HK-2 (cell line): ENCODE measurements around the gene RAE1.
A peak's percentile ranks its signal among the peaks of the same experiment; 100 is the strongest.

Experiments
- DNase-seq: peaks from one replicate; pipeline ENCODE4 v3.0.0-alpha.2; 2018; ENCODE audit not compliant: unreplicated experiment

RAE1 gene

DNA sequence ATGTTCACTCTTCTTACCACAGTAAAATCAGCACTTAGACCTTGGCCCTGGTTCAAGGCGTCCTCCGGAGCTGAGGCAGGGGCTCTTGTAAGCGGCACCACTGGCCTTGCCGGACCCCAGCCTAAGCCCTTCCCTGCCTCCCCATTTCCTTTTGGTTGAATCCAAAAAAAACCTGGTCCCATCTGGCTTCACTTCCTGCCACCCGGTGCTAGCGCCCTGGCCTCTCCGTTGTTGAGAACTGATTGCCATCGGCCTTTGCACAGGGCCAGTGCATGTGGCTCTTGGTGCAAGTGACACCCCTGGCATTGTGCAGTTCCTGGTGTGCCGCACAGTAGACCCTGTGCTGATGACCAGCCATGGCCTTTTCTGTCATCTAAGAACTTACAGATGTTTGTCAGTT is 21.1 kb downstream of the RAE1 start:
- no peak for DNase-seq

DNA sequence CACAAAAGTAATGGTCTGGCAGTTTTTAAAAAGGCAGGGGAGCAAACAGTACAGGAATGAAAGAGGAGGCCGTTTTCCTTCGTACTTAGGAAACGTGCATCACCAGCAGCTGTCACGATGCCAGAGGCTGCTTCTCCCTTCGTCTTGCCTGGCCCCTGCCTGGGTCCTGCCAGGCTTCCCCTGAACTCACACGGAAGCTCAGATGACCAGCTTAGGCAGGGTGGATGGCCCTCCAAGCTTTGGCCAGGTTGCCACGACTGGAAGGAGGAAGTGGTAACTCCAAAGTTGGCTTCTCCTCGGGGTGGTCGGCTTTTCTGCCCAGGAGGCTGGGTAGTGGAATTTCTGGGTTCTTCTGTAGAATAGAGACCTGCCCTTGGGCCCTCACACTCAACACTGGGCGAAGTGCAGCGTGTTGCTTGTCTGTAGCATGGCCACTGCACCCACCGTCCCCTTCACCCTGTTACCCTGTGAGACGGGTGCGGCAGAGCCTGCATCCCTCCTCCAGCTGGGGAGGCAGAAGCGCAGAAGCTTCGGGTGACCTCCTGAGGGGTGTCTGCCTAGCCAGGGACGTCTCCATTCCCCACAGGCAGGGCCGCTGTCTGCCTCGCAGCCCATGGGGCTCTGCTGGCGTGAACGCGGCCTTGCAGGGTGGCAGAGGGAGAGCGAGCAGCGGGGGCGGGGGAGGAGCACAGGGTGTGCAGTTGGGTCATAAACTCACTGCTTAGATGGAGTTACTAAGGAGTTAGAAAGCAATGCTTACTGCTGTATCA is 21.7 kb downstream of the RAE1 start:
- no peak for DNase-seq

DNA sequence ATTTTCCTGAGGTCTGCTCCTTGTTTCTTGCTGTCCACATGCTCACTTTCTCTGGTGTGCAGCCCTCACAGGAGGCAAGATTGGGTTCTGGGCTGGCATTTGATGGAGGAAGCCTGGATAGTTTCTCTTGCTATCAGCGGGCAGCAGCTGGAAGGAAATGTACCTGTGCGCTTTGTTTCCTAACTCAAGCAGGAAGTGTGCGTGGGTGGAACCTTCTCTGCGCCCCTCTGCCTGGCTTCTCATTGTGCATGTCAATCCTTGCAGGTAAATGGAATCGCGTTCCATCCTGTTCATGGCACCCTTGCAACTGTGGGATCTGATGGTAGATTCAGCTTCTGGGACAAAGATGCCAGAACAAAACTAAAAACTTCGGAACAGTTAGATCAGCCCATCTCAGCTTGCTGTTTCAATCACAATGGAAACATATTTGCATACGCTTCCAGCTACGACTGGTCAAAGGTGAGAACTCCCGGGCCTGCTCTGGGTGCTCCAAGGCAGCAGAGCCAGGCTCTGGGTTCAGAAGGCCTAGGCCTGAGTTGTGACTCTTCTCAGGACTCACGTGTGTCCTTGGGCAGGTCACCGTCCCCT is 23.4 kb downstream of the RAE1 start:
- DNase-seq, result no peak

DNA sequence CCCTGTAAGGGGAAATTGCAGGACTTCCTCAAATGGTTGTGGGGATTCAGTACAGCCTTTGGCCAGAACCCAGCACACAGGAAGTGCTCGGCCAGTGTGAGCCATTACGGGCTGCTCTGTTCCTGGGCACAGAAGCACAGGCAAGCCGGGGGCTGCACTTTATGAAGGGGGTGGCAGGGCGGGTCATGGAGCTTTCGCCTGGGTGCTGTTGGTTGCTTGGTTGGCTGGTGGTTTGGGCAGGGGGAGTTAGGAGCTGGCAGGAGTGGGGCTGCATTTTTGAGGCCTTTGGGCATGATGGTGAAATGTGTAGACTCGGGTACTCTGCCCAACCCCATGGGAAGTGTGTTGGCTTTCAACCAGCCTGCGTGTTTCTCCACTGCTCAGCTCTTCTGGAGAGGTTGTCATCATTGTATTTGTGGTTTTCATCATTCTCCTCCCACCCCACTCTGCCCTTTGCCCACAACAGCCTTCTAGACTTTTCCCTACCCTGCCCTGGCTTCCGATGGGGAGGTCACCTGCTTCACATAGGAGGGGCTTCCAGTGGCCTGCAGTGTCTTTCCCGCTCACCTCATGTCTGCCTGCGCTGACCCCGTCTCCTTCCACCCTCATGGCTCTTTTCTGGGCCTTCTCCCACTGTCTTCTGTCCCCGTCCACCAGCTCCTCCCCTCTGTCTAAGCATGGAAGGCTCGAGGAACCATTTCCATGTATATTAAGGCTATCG is 24.0 kb downstream of the RAE1 start:
- DNase-seq, result no peak

DNA sequence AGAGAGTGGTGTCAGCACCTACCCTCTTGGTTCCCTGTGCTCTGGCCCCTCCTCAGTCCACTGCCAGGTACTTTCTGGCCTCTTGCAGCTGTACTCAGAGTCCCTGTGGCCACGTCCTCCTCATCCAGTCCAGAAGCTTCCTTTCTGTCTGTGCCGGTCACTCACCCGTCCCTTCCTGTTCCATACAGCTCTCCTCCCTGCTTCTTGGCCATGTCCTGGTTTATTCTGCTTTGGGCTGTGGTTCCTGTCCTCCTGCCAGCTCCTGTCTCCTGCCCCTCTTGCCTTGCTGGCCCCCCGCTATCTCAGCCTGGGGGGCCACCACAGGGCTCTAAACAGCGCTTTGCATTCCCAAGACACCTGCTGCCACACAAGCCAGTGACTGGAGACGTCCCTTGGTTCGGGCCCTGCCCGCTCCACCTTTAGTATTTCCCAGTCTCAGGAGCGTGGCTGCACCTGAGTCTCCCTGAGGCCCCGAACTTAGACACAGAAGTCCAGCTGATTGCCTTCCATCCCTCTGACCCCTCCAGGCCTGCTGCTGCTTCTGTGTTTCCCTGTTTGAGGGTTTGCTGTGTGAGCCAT is 24.7 kb downstream of the RAE1 start:
- no peak for DNase-seq

DNA sequence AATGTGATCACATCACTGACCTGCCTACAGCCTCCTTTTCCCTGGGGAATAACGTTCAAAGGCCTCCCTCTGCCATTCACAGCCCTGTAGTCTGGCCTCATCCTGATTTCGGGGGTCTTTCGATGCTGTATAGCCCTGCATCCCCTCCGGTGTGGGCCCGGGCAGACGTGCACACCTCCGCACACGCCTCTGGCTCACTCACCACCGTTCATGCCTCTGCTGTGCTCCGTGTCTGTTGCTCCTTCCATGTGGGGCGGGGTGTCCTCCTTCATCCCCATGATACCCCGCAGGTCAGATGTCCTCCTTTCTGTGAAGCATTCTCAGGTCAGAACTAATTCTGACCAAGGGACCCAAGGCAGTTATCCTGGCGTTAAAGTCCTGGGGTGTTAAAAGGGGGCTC is 26.3 kb downstream of the RAE1 start:
- no peak for DNase-seq

DNA sequence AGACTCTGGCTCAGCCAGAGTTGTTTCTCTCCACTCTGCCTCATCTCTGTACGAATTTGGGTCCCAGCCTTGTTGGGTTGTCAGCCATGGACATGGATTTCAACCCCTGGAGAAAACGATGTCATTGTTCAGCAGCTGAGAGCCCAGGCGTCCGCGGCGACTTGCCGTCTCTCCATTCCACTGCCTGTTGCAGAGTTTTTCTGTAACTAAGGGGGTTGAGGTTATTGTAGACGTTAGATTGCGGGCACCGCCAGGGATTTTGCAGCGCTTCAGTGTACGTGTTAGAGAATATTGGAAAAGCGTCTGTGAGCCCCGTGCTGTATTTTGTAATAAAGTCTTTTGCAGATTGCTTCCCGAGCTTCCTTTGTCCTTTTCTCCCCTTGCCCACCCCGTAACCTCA is 27.1 kb downstream of the RAE1 start:
- DNase-seq, result no peak

DNA sequence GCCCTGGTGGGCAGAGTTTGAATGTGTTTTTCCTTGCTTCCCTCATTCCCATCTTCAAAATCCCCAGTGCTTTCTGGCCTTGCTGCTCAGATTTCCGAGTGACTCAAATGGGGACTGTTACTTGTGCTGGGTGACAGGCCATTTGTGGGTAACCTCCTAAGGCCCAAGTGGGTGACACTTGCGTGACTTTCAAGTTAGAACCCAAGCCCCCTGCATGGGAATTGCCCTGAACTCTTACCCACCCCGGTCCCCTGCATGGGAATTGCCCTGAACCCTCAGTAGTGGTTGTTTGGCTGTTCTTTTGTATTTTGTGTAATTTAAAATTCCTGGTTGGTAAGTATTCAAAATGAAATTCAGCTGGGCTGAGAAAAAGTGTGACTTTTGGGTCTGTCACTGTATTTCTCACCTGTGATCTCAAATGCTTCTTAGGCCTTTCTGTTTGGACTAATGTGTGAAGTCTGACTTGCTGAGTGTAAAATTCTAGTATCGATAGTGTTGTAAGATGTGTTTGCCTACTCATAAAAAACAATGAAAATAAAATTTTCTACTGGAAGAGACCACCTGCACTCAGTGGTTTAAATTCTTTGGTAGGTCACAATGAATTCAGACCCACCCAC is 27.7 kb downstream of the RAE1 start:
- no peak for DNase-seq

DNA sequence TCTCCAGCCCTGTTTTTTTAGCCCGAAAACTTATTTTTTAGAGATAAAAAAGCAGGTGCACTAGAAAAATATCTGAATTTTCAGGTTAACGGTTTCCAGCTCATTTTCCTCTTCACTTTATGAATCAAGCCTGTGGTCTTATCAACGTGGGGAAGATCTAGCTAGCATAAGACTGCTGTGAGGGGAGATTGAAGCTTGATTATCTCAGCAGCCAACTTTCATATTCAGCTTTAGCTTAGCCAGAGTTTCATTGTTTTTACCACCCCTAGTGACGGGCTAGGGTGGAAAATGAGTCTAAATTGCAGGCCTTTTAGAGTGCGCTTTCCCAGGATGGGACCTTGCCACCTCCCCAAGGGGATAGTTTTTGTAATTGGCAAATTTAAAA is 28.2 kb downstream of the RAE1 start:
- DNase-seq, result no peak

DNA sequence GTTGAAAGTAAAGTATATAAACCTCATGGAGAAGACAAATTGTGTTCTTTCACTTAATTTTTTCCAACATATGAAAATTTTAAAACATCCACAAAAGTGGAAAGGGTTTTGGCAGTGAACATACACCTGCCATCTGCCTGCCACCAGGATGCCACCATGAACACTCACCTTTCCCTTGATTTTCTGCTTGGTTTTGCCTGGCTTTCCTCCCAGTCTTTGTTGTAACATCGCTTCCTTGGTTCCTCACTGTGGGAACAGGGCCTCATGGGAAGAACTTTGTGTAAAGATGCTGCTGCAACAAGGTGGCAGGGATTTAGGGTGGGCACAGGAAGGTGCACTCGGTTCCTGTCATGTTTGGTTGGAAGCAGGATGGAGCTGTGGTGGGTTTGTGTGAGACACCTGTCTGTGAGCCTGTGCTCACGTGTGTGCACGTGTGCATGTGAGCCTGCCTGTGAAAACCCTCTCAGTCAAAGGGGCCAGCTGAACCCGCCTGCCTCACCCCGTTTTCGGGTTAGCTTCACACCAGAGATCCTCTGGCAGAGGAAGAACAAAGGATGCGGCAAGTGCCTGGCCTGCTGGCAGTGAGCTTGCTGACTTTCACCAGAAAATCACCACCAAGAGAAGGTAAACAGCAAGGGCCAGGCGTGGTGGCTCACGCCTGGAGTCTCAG is 29.2 kb downstream of the RAE1 start:
- no peak for DNase-seq

DNA sequence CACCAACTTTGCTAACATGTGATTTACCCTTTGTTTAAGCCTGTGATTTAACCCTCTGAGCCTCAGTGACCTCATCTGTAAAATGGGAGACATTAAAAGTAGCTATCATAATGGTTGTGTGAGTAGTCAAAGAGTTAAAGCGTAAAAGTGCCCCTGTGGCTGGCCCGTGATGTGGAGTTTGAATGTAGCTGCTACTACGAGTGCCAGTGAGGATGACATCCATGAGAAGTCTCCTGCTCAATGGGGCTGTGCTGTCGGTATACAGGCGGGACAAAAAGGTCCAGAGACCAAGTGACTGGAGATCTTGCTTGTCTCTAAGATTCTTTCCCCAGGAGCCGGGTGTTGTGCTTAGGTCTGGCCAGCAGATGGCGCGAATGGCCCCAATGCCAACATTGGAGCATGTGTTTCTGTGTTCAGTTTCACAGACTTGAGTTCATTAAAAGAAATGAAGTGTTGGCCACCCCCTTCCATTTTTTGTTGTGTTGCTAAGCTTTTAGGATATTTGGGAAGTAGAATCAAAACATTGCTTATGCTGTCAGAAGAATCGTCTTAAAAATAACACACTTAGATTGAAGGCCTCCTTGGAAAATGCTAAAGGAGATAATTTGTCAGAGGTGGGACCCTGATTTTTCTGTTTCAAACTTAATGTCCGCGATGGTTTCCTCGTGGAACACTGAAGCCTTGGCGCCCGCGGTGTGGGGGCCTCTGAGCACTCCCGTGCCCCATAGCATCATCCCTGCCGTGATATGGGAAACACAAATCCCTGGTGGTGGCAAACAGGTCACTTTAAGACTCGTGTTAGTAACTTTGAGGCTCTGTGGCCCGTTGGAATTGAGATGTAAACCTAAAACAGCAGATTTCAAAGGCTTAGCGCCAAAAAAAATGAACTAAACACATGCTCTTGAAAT is 30.8 kb downstream of the RAE1 start:
- DNase-seq, result peak; percentile 81

DNA sequence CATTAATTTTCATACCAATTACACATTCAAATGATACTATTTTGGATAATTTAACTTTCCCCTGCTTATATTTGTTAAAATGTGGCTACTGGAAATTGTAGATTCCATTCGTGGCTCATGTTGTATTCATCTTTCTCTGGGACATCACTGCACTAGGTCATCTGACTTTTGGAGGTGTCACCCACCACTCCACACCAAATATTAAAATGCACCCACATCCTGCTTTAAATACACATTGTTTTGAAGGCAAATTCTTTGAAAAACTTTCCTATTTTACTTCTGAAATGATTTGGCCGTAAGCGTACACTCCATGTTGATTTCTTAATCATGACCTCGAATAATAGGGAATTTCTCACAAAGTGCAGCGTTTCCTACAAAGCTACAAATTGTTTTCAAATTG is 31.5 kb downstream of the RAE1 start:
- no peak for DNase-seq

DNA sequence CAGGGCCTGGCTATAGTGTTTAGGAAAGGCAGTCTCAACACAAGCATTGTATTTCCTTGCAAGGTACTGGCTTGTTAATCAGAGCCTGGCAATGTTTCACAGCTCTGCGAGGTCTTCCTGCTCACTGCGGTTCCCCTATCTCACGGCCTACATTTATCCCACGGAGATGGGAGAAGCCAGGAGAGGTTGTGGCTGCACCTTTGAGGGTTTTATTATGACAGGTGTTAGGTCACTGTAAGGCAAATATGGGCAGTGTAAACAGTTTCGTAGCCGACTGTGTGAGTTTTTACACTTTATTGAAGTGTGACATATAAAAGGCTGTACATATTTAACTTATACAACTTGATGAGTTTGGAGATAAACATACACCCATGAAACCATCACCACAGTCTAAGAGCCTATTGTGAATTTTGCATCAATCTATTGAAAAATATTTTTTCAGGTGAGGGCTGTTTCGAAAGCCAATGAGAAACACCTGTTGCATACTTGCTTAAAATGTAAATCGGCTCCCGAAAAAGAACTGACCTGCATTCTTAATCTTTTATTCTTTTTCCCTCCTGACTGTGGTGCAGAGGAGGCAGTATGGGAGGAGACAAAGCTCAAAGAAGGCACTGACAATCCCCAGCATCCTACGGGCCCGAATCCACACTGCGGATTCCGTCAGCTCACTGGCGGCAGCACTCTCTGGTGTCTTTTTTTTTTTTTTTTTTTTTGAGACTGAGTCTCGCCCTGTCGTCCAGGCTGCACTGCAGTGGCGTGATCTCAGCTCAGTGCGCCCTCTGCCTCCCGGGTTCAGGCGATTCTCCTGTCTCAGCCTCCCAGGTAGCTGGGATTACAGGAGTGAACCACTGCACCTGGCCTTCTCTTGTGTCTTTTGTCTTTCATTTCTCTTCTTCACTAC is 32.6 kb downstream of the RAE1 start:
- DNase-seq, result no peak

DNA sequence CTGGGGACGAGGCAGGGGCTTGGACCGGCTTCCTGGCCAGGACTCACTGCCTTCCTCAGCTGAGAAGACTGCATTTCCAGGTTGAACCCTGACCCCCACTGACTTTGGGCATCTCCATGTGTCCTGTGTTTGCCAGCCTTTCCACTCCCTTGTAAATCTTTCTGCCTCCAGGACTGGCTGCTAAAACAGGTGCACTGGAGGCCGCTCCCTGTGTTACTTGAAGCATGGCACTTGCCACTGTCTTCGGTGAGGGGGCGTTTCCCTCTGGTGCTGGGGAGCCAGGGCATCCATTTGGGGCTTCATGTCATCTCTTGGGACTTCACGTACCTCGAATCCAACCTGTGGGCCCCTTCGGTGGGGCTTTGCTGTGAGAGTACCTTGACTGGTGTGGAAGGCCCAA is 33.4 kb downstream of the RAE1 start:
- DNase-seq, result no peak

DNA sequence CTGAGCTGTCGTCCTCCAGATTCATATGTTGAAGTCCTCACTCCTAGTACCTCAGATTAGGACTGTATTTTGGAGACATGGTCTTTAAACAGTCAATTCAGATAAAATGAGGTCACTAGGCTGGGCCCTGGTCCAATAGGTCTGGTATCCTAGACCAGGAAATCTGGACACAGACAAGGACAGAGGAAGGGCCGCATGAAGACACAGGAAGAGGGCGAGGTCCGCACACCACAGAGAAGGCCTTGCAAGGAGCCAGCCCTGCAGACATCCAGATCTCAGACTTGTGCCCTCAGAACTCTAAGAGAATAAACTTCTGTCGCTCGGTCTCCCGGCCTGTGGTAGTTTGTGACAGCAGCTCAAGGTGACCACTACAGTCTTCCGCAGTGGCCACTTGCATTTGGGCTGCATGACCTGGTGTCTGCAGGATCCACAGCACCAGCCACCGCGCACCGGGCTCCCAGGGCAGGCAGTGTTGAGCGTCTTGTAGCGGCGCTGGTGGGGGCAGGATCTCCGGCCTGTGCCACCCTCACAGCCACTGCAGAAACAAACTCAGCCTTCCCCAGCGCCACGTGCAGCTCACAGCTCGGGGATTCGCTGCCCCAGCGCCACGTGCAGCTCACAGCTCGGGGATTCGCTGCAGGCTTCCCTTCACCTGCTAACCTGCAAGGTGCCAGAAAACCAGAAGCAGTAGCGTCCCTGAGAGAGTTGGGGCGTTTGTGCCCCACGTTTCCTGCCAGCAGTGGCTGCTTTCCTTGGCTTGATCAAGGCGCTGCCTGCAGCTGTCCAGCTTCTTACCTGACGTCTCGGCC is 34.1 kb downstream of the RAE1 start:
- DNase-seq, result no peak

DNA sequence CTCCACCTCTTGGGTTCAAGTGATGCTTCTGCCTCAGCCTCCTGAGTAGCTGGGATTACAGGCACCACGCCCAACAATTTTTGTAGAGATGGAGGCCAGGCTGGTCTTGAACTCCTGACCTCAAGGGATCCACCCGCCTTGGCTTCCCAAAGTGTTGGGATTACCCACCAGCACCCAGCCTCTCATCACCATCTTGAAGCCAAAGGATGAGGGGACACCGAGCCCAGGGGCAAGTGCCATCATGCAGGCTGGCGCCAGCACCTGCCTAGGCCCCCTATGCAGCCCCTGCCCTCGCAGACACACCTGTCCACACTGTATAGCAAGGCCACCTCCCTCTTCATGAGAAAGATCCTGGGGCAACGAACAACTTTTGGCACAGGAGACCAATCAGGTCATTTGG is 34.9 kb downstream of the RAE1 start:
- DNase-seq, result no peak

DNA sequence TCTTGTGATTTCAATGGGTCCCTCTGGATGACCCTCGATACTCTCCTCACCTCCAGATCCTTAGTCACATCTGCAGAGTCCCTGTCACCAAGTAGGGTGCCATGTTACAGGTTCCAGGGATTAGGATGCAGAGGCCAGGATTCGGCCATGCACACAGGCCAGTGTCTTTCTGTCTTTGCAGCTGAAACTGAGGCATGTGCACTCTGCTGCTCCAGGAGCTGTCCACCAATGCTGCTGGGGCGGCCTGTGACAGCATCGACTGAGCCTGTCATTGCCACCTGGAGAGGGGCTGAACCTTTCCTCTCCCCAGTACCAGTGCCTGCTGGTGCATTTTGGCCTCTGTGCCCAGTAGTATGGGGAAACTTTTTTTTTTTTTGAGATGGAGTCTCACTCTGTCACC is 35.7 kb downstream of the RAE1 start:
- no peak for DNase-seq

DNA sequence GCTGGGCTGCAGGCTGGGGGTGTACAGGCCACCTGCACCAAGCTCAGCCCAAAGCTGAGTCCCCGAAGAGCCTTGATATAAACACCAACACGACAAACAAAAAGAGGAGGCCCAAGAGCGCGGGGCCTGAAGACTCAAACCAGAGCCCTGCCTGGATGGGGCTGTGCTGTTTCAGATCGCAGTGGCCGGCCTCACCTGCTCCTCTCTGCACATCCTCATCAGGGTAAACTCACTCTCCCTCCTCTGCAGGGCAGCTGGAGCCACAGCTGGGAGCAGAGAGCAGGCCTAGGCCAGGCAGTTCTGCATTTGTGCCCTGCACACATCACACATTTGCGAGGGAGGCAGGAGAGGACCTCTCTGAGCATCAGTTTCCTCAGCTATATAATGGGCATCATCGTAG is 36.4 kb downstream of the RAE1 start:
- no peak for DNase-seq

DNA sequence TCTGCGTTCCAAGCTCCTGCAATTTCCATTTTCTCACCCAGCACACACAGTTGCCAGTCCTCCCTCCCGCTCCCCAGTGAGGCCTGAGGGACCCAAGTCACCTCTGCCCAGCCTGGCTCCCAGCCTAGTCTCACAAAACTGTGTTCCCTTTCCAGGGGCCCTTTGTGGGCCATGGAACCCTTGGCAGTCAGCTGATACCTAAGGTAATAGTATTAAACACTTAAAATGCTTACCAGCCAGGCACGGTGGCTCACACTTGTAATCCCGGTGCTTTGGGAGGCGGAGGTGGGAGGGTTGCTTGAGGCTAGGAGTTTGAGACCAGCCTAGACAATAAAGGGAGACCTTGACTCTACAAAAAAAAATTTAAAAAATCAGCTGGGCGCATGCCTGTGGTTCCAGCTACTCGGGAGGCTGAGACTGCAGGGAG is 36.9 kb downstream of the RAE1 start:
- DNase-seq, result no peak
